GM18867 (cell line): ENCODE measurements around the gene METRNL.
"Not testable (repeated sequence)": the region's sequence is repeated elsewhere in the genome, so short reads cannot be mapped to it uniquely, and the experiment has no call there.

Source experiments
- ATAC-seq: cut with Tn5 transposase; IDR thresholded peaks from one replicate; pipeline ENCODE4 v1.9.1; 2021; ENCODE audit warnings: mild to moderate bottlenecking, moderate library complexity; ENCODE audit not compliant: unreplicated experiment

METRNL gene, protein sequence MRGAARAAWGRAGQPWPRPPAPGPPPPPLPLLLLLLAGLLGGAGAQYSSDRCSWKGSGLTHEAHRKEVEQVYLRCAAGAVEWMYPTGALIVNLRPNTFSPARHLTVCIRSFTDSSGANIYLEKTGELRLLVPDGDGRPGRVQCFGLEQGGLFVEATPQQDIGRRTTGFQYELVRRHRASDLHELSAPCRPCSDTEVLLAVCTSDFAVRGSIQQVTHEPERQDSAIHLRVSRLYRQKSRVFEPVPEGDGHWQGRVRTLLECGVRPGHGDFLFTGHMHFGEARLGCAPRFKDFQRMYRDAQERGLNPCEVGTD

DNA sequence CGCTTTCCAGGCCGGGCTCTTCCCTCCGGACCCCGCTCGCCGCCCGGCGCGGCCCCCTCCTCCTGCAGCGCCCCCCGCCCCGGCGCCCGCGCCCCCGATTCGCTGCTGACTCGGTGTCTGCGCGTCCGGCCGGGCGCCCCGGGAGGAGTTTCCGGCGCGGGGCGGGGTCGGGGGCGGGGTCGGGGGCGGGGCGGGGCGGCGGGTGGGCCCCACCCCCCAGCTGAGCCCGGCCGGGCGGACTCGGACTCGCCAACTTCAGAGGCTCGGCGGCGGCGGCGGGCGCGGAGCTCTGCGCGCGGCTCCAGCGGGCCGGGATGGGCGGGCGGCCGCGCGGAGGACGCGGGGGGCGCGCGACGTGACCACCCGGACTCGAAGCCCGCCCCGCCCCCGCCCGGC, at the start of gene METRNL:
Gene METRNL (plus strand): TSS at position 258 of the 396 bp plus-strand sequence. CDS start 207 bp downstream, outside the sequence.
- peak; percentile 56 for ATAC-seq

DNA sequence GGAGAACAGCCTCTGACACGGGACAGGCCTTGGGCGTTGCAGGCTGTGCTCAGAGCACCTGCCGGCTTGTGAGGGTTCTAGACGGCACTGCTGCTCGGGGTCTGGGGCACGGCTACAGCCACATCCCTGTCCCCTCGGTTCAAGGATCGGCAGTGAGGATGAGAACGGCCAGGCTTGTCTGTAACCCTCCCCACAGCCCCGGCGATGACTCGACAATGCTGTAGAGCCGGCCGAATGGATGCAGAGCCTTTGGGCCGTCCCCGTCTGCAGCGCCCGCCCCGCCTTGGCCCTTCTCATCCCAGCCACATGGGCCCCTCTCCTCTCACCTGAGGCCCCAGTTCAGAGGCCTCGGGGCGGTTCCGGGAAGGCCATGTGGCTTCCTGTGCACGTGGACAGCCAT, 49.0 kb upstream of the METRNL start:
- ATAC-seq = no peak

DNA sequence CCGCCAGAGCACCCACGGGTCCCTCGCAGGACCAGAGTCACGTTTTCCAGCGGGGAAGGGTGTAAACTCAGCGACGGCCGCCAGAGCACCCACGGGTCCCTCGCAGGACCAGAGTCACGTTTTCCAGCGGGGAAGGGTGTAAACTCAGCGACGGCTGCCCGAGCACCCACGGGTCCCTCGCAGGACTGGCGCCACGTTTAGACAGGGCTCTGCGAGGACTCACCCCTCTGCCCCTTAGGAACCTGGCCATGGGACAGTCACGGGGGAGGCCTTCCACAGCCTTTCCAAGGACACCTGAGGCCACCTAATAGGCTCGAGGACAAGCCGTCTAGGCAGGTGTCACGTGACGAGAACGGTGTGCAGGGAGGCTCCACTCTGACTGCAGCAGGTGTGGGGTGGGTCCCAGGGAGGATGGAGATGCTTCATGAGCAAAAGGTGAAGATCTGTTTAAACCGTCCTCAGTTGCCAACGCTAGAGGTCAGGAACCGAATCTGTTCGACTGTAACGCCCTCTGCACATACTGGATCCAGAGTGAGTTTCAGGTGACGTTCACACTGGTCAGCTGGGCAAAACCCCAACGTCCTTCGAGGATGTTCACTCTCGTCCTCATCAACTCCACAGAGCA, 48.0 kb upstream of the METRNL start:
- ATAC-seq = no peak

DNA sequence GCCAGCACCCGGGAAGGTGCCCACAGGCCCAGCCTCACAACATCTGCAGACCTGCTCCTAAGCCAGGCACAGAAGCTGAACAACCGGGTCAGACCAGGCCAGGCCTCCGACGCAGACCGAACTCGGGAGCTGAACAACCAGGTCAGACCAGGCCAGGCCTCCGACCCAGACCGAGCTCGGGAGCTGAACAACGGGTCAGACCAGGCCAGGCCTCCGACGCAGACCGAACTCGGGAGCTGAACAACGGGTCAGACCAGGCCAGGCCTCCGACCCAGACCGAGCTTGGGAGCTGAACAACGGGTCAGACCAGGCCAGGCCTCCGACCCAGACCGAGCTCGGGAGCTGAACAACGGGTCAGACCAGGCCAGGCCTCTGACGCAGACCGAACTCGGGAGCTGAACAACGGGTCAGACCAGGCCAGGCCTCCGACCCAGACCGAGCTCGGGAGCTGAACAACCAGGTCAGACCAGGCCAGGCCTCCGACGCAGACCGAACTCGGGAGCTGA, 47.4 kb upstream of the METRNL start:
- not testable (repeated sequence) for ATAC-seq

DNA sequence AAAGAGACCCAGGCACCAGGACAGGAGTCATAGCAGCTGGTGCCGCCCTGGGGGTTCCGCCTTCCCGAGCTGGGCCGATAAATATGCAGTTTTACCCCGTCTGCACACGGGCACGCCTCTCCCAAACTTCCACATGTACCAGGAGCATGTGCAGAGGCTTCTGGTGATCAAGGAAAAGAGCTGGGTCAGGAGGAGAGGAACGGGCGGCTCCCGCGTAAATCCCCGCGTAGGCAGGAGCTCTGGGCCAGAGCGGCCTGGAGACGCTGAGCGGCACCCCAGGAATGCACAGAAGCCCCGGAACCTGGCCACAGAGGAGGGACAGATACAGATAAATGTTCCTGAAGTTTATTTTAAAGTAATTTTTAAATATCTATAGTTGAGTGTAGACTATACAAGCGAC, 46.6 kb upstream of the METRNL start:
- no peak for ATAC-seq

DNA sequence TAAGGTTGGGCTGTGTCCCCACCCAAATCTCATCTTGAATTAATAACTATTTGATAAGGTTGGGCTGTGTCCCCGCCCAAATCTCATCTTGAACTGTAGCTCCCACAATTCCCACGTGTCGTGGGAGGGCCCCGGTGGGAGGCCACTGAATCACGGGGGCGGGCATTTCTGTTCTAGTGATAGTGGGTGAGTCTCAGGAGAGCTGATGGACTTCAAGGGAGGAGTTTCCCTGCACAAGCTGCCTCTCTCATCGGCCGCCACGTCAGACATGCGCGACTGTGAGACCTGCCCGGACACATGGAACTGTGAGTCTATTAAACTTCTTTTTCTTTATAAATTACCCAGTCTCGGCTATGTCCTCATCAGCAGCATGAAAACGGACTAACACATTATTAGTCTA, 44.9 kb upstream of the METRNL start:
- ATAC-seq = no peak

DNA sequence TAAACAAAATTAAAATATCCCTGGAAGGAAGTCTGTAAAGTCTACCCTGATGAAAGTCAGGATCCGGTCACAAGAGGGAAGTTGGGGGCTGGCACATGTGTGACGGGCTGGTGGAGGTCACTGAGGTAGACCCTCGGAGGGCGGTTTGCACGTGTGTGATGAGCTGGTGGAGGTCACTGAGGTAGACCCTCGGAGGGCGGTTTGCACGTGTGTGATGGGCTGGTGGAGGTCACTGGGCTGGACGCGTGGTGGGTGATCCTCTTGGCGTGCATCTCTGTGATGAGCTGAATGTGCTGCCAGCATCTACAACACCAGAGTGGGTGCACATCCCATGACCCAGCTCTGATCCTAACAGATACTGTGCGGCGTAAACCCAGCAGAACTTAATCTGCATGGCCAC, 43.7 kb upstream of the METRNL start:
- ATAC-seq = no peak

DNA sequence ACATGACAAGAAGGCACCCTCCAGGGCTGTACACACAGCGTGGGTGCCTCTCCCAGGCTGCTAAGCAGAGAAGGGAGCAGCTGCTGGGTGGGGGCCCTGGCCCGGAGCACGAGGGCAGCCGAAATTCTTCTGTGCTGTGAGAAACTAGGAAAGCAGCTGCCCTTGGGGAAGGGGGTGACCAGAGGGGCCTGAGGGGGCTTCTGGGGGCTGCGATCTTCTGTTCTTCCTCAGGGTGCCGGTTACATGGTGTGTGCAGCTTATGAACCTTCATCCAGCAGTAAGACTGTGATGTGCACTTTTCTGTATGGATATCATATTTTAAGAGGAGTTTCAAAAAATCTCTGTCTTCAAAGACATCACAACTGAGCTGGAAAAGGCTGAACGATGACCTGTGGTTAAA, 43.2 kb upstream of the METRNL start:
- ATAC-seq = no peak

DNA sequence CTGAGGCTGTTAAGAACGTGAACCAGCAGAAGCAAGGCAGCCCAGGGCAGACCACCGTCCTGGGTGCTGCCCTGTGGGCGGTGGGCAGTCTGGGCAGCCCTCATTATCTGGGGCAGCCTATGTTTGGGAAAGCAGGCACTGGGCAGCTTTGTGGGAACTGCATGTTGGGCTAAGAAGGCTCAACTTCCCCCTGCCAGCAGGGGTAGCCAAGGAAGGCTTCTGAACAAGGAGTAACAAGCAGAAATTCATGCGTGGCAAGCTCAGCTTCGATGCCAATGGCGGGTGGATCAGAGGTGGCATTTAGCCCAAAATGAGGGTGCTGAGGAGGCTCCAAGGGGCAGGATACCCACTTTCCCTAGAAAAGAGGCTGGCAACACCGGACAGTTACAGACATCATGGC, 42.7 kb upstream of the METRNL start:
- ATAC-seq = no peak

DNA sequence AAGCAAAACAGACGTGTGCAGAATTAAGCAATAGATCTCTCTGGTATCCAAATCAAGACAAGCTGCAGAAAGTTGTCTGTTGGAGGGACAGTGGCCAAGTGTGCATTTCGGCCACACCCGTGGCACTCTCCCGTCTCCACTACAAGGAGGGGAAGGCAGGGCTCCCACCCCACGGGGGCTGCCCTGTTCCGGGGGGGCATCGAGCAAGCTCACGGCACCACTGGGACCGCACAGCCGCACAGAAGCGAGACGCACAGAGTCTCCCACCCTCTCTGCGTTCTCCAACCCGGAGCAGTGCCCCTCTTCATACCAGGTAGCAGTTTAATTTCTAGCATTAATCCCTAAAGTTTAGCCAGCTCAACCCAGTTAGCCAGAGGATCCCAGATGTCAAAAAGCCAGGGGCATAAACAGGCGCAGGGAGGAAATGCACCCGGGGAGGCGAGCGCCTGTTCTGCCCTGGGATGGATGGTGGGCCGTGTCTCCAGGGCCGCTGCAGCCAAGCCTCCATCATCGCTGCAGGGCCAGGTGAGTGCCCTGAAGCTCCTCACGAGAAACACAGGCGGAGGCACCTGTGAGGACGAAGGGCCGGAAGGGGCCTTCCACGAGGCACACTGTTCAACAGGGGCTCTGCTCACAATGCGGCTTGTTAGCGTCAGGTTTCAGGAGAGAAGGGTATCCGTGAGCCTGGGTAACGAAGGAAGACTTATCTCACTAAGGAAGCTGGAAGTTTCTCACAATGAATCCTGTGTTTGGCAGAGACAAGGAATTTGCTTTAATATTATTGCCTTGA, 42.1 kb upstream of the METRNL start:
- ATAC-seq = no peak

DNA sequence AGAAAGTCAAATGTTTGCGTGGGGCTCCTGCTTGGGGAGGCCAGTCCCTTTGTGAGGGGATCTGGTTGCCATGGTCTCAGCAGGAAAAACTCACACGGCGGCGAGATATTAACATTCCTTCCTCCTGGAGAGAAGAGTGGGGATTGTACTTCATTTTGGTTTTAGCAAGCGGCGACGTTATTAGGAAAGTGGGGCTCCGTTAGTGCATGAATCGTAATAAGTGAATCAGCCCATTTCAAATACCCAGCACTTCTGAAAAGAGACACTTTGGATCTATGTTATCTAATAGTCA, 41.6 kb upstream of the METRNL start:
- no peak for ATAC-seq

DNA sequence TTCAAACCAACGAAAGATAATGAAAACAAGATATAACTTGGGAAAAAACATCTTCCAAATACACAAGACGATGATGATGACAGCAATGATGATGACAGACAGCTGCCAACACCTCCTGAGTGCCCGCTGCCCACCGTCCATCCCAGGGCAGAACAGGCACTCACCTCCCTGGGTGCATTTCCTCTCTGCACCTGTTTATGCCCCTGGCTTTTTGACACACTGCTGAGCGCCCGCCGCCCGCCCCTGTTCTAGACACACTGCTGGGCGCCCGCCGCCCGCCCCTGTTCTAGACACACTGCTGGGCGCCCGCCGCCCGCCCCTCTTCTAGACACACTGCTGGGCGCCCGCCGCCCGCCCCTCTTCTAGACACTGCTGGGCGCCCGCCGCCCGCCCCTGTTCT, 40.4 kb upstream of the METRNL start:
- ATAC-seq = not testable (repeated sequence)

DNA sequence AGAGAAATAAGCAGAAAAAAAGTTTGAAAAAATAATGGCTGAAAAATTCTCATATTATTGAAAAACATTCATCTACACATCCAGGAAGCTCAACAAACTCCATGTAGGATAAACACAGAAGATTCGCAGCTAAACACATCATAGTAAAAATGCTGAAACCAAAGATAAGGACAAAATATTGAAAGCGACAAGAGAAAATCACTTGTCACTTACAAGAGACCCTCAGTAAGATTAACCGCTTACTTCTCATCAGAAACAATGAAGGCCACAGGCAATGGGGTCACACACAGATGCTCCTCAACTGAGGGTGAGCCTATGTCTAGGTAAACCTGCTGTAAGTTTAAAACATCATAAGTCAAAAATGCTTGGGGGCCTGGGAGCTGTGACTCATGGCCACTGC, 38.1 kb upstream of the METRNL start:
- ATAC-seq = no peak

DNA sequence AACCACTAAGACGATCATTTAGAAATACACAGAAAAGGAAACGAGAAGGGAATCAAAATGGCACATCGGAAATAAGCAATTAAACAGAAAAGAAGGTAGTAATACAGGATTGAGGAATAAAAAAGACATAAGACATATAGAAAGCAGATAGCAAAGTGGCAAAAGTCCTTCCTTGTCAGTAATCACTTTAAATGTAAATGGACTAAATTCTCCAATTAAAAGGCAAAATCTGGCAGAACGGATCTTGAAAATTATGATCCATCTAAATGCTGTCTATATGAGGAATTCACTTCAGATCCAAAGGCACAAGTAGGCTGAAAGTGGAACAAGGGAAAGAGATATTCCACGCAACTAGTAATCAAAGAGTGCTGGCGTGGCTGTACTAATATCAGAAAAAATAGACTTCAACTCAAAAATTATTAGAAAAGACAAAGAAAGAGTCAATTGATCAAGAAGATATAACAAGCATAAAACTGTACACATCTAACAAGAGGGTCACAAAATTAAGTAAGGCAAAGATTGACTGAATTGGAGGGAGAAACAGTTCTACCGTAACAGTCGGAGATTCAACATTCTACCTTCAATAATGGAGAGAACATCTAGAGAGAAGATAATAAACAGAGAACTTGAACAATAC, 36.8 kb upstream of the METRNL start:
- no peak for ATAC-seq

DNA sequence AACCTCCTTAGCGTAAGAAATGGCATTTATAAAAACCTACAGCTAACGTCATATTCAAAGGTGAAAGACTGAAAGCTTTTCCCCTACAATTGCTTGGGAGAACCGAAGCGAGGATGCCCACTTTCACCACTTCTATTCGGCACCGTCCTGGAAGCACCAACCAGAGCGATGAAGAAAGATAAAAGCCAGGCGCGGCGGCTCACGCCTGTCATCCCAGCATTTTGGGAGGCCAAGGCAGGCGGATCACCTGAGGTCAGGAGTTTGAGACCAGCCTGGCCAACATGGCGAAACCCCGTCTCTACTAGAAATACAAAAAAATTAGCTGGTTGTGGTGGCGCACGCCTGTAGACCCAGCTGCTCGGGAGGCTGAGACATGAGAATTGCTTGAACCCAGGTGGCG, 34.9 kb upstream of the METRNL start:
- not testable (repeated sequence) for ATAC-seq

DNA sequence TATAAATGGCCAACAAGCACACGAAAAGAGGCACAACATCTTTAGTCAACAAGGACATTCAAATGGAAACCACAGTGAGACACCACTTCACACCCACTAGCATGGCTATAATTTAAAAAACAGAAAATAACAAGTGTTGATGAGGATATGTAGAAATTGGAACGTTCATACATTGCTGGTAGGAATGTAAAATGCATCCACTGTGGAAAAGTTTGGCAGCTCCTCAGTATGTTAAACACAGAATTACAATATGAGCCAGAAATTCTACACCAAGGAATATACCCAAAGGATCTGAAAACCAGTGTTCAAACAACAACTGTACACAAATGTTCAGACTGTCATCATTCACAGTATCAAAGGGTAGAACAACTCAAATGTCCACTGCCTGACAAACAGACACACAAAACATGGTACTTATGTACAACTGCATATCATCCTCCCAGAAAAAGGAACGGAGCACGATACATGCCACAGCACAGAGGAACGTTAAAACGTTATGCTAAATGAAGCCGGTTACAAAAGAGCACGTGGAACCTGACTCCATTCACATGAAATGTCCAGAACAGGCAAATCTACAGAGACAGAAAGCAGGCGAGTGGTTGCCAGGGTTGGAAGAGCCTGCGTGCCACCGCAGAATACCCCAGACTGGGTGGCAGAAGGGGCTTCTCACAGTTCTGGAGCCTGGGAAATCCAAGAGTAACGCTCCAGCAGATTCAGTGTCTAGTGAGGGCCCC, 32.8 kb upstream of the METRNL start:
- no peak for ATAC-seq

DNA sequence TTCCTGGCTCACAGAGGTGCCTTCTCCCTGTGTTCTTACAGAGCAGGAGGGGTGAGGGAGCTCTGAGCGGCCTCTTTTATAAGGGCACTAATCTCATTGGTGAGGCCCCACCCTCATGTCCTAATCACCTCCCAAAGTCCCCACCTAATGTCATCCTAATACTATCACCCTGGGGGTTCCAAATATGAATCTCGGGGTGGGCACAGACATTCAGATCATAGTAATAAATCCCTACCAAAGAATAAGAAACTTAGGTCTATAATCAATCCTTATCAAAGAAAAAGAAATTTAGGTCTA, 32.3 kb upstream of the METRNL start:
- no peak for ATAC-seq

DNA sequence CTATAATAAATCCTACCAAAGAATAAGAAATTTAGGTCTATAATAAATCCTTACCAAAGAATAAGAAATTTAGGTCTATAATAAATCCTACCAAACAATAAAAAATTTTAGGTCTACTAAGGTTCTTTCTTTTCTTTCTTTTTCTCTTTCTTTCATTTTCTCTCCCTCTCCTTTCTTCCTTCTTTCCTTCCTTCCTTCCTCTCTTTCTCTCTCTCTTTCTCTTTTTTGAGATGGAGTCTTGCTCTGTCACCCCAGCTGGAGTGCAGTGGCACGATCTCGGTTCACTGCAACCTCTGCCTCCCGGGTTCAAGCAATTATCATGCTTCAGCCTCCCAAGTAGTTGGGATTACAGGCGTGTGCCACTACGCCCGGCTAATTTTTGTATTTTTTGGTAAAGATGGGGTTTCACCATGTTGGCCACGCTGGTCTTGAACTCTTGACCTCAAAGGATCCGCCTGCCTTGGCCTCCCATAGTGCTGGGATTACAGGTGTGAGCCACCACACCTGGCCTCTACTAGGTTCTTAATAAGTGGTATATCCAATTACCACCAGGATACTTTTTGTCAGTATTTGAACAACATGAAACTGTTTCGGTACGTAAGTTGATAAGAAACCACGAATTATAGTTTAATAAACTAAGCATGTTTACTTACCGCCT, 31.5 kb upstream of the METRNL start:
- ATAC-seq = not testable (repeated sequence)

DNA sequence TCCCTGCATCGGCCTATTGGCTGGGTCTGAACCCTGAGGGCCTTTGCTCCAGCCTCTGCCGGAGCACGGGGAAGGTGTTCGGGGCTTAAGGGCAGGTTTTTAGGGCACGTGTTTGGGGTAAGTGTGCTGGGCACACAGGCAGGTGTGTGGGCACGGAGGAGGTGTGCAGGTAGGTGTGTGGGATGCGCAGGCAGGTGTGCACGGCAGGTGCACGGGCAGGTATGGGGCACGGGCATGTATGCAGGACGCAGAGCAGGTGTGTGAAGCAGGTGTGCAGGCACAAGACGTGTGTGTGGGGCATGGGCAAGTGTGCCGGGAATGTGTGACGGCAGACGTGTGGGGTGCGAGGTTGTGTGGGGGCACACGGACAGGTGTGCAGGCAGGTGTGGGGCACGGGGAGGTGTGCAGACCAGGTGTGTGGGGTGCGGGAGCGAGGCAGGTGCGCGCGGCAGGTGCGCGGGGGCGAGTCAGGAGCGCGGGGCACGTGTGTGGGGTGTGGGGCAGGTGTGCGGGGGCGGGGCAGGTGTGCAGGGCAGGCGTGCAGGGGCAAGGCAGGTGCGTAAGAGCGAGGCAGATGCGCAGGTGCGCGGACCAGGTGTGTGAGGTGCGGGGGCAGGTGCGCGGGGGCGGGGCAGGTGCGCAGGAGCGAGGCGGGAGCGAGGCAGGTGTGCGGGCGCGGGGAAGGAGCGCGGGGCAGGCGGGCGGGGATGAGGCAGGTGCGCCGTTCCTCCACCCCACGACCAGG, 28.6 kb upstream of the METRNL start:
- ATAC-seq = no peak
